GM23338 (cell line): ENCODE data around the gene TASP1.

Source experiments
- CREB1 ChIP-seq: fragments of 250-450 bp; sonication (Bioruptor Pico); IDR thresholded peaks from 2 replicates; pipeline ENCODE4 v1.5.0; 2020; ENCODE audit warnings: low read depth, mild to moderate bottlenecking, moderate library complexity
- ETS1 ChIP-seq: IDR thresholded peaks from 2 replicates; pipeline ENCODE4 v1.6.1; 2016; ENCODE audit warnings: antibody characterized with exemption
- EZH2 ChIP-seq: fragments of 200-600 bp; sonication (generic); IDR thresholded peaks from one replicate; pipeline ENCODE4 v1.8.0; 2017; ENCODE audit warnings: antibody characterized with exemption, mild to moderate bottlenecking, low read depth; ENCODE audit not compliant: unreplicated experiment
- EZH2phosphoT487 ChIP-seq: fragments of 200-600 bp; sonication (generic); IDR thresholded peaks from one replicate; pipeline ENCODE4 v1.8.1; 2018; ENCODE audit warnings: antibody characterized with exemption; ENCODE audit not compliant: unreplicated experiment
- POLR2AphosphoS5 ChIP-seq: IDR thresholded peaks from 2 replicates; pipeline ENCODE4 v1.6.1; 2016; ENCODE audit warnings: antibody characterized with exemption, low read depth
- REST ChIP-seq: IDR thresholded peaks from one replicate; pipeline ENCODE4 v1.6.1; 2018; ENCODE audit warnings: antibody characterized with exemption; ENCODE audit not compliant: unreplicated experiment
- TF ChIP-seq, protein P1 (sequence below), 2 experiments: fragments of 200-600 bp in 1 of 2; sonication (generic) in 1 of 2; conservative IDR thresholded peaks; 2 replicates each; pipeline versions ENCODE4 v1.5.1 to v1.6.1; 2016 to 2017; ENCODE audit warnings: antibody characterized with exemption in 2 of 2, low read depth in 2 of 2, mild to moderate bottlenecking in 2 of 2, moderate library complexity in 1 of 2

DNA sequence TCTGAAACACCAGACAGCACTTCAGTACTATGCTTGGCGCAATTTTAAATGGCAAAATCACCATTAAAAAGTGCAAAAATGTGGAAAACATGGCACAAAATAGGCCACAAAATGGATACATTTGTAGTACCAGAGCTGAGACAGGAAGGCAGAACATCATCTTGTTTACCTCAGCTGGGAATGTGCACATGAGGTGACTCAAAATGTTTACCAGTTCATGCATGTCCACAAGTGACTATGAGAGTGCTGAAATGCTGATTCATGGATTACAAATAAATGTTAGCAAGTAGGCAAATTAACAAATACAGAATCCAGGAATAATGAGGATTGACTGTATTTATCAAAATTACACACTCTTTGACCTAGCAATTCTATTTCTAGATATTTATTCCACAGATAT, 216.1 kb downstream of the TASP1 start:
- TF ChIP-seq, protein P1, sequence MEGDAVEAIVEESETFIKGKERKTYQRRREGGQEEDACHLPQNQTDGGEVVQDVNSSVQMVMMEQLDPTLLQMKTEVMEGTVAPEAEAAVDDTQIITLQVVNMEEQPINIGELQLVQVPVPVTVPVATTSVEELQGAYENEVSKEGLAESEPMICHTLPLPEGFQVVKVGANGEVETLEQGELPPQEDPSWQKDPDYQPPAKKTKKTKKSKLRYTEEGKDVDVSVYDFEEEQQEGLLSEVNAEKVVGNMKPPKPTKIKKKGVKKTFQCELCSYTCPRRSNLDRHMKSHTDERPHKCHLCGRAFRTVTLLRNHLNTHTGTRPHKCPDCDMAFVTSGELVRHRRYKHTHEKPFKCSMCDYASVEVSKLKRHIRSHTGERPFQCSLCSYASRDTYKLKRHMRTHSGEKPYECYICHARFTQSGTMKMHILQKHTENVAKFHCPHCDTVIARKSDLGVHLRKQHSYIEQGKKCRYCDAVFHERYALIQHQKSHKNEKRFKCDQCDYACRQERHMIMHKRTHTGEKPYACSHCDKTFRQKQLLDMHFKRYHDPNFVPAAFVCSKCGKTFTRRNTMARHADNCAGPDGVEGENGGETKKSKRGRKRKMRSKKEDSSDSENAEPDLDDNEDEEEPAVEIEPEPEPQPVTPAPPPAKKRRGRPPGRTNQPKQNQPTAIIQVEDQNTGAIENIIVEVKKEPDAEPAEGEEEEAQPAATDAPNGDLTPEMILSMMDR (conservative IDR thresholded peaks at IDR 0.05; ENCODE audit: low read depth in 2 of 2): no peak
- no peak for TF ChIP-seq EZH2phosphoT487
- TF ChIP-seq ETS1: no peak
- no peak for TF ChIP-seq EZH2
- TF ChIP-seq POLR2AphosphoS5: no peak
- TF ChIP-seq REST: no peak
- TF ChIP-seq CREB1: no peak
